GM12892 (cell line): ENCODE data around the gene CHTF8.

ENCODE experiments used
- POLR2A ChIP-seq: IDR thresholded peaks from 2 replicates; pipeline ENCODE4 v1.6.1; 2011; ENCODE audit warnings: low read depth, low read length, control low read depth
- POLR2AphosphoS5 ChIP-seq: IDR thresholded peaks from 2 replicates; pipeline ENCODE4 v1.6.1; 2011; ENCODE audit warnings: low read depth, low read length, control low read depth
- TAF1 ChIP-seq: IDR thresholded peaks from 2 replicates; pipeline ENCODE4 v1.6.1; 2011; ENCODE audit warnings: low read depth, mild to moderate bottlenecking, control low read depth, low read length, borderline replicate concordance

GRCh38 chr16:69123910-69124309 is 8.5 kb downstream of the CHTF8 start:
- TF ChIP-seq POLR2A (no peak), POLR2AphosphoS5 (no peak), TAF1 (no peak)
